Colonic mucosa (tissue), 4 donors: ENCODE results near the gene BET1. TPM values are rescaled to one million over a fixed set of nuclear protein-coding genes. Genes with fewer than 3 reads are reported as not detected.

Source experiments
- DNase-seq: peaks from one replicate; pipeline ENCODE4 v3.0.0-alpha.2; 2020
- H3K27ac ChIP-seq: fragments of 200-600 bp; one replicate; pipeline ENCODE4 v1.8.0; 2021
- H3K27me3 ChIP-seq: fragments of 200-600 bp; one replicate; pipeline ENCODE4 v1.8.0; 2021
- H3K36me3 ChIP-seq: fragments of 200-600 bp; one replicate; pipeline ENCODE4 v1.8.0; 2021
- H3K4me1 ChIP-seq: fragments of 200-600 bp; one replicate; pipeline ENCODE4 v1.8.0; 2021; ENCODE audit warnings: mild to moderate bottlenecking
- H3K4me3 ChIP-seq: fragments of 200-600 bp; one replicate; pipeline ENCODE4 v1.8.0; 2021
- H3K9ac ChIP-seq, 2 donors: one replicate each; pipeline ENCODE4 v1.7.0; 2013; ENCODE audit warnings: control low read depth in 2 of 2, low read depth in 2 of 2, low read length in 2 of 2
- H3K9me3 ChIP-seq: fragments of 200-600 bp; one replicate; pipeline ENCODE4 v1.8.0; 2021
- intact Hi-C: fragments of 100-400 bp; cut with DNase I; formaldehyde crosslinking; loops from one replicate; pipeline ENCODE4 v1.14.1; 2022
- total RNA-seq, 2 donors: library from RNA; stranded (reverse); fragmentation: NEBNext Ultra II Directional in 1 of 2; extraction: Animal tissue kit (Norgen Biotek cat#: 25700) in 1 of 2; gene quantifications; one replicate each; pipeline ENCODE4 v1.2.1, GENCODE V29; 2021
- TF ChIP-seq, protein P1 (sequence below): fragments of 200-600 bp; IDR thresholded peaks from one replicate; pipeline ENCODE4 v1.8.0; 2022; ENCODE audit warnings: antibody characterized with exemption, mild to moderate bottlenecking
- donor health status: healthy.
- donor health status: DM: no; HTN: no; CAD: no.
- donor health status: DM: no; HTN: no; CAD: no.

The BET1 gene
- total RNA-seq, 2 donors from 2014 or later, result 22.2 to 22.5 TPM

GRCh38 chr7:94012746-94013145 is 8.6 kb upstream of the BET1 start:
- DNase-seq, result no peak
- intact Hi-C loops, result no loop called here
- TF ChIP-seq, protein P1, sequence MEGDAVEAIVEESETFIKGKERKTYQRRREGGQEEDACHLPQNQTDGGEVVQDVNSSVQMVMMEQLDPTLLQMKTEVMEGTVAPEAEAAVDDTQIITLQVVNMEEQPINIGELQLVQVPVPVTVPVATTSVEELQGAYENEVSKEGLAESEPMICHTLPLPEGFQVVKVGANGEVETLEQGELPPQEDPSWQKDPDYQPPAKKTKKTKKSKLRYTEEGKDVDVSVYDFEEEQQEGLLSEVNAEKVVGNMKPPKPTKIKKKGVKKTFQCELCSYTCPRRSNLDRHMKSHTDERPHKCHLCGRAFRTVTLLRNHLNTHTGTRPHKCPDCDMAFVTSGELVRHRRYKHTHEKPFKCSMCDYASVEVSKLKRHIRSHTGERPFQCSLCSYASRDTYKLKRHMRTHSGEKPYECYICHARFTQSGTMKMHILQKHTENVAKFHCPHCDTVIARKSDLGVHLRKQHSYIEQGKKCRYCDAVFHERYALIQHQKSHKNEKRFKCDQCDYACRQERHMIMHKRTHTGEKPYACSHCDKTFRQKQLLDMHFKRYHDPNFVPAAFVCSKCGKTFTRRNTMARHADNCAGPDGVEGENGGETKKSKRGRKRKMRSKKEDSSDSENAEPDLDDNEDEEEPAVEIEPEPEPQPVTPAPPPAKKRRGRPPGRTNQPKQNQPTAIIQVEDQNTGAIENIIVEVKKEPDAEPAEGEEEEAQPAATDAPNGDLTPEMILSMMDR, result no peak

GRCh38 chr7:94011714-94012353 is 7.7 kb upstream of the BET1 start:
- H3K27ac ChIP-seq, result no peak overlapping the region
- no peak overlapping the region for H3K9ac ChIP-seq
- intact Hi-C loops, result no loop called here
- no peaks in the 10 kb centered on the region for H3K4me1 ChIP-seq
- H3K36me3 ChIP-seq, result no peaks in the 10 kb centered on the region
- H3K27me3 ChIP-seq, result no peaks in the 10 kb centered on the region
- no peak for DNase-seq
- TF ChIP-seq, protein P1, result no peak
- no peak overlapping the region for H3K4me3 ChIP-seq
- H3K9me3 ChIP-seq, result no peaks in the 10 kb centered on the region

More at GRCh38 chr7:94012746-94013145, 8.6 kb upstream of the BET1 start:
- H3K9me3 ChIP-seq, result no peaks in the 10 kb centered on the region
- no peaks in the 10 kb centered on the region for H3K36me3 ChIP-seq
- no peak overlapping the region for H3K27ac ChIP-seq
- no peak overlapping the region for H3K9ac ChIP-seq
- no peaks in the 10 kb centered on the region for H3K4me1 ChIP-seq
- H3K27me3 ChIP-seq, result no peaks in the 10 kb centered on the region
- no peak overlapping the region for H3K4me3 ChIP-seq

- Histone ChIP-seq H3K4me3 (no peak overlapping the region), H3K4me1 (no peaks in the 10 kb centered on the region), H3K36me3 (no peaks in the 10 kb centered on the region), H3K27me3 (no peaks in the 10 kb centered on the region), H3K9me3 (no peaks in the 10 kb centered on the region), H3K27ac (no peak overlapping the region), H3K9ac (no peak overlapping the region)
- no peak for DNase-seq
- TF ChIP-seq, protein P1, result no peak
- intact Hi-C loops, result no loop called here
These were observed 4.4 kb upstream of the BET1 start for GRCh38 chr7:94008537-94008936.

- TF ChIP-seq, protein P1, result no peak
- Histone ChIP-seq H3K36me3 (no peaks in the 10 kb centered on the region), H3K4me3 (no peak overlapping the region), H3K27ac (no peak overlapping the region), H3K4me1 (no peaks in the 10 kb centered on the region), H3K9ac (no peak overlapping the region), H3K9me3 (no peaks in the 10 kb centered on the region), H3K27me3 (no peaks in the 10 kb centered on the region)
- intact Hi-C loops, result no loop called here
- no peak for DNase-seq
These were observed 1.6 kb upstream of the BET1 start for GRCh38 chr7:94005753-94006152.

GRCh38 chr7:94003446-94004023 is 620 bp downstream of the BET1 start:
- DNase-seq, result peak; percentile 26
- Histone ChIP-seq H3K9me3 (no peaks in the 10 kb centered on the region), H3K27me3 (no peaks in the 10 kb centered on the region), H3K4me3 (peak overlapping the region; percentile 81), H3K4me1 (no peaks in the 10 kb centered on the region), H3K9ac (peak overlapping the region; percentile 90 to 93), H3K36me3 (no peaks in the 10 kb centered on the region), H3K27ac (peak overlapping the region; percentile 78)
- TF ChIP-seq, protein P1, result no peak
- intact Hi-C loops, result no loop called here
